NCI-H526 (cell line): ENCODE data around the gene LRRC74A.

ENCODE experiments used
- DNase-seq, 2 experiments: peaks; one replicate each; lab custom pipeline; 2025; lab: John Stamatoyannopoulos, UW

Gene LRRC74A

DNA sequence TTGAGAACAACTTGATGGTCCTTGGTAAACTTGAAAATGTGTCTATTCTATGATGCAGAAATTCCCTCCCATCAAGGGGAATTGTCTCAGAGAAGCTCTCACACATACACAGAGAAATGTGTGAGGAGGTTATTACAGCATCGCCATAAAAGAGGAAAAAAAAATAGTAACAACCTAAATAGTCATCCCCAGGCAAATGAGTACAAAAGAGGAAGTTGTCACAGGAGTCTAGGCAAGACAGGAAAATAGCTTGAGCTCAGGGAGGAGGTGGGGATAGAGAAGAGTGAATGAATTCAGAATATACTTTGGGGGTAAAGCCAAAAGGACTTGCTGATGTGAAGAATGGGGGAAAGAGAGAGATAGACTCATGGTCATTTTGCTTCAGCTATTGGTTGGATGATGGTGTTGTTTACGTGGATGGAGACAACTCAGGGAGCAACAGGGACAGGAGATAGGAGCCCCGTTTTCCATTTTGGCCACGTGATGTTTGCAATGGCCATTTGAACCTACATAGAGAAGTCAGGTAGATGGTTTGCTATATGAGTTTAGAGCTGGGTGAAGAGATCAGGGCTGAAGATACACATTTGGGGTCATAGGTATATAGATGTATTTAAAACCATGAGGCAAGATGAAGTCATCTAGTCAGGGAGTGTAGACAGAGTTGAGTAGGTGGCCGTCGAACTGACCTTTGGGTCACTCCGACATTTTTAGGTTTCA, 20.3 kb downstream of the LRRC74A start:
- DNase-seq, result no peak

DNA sequence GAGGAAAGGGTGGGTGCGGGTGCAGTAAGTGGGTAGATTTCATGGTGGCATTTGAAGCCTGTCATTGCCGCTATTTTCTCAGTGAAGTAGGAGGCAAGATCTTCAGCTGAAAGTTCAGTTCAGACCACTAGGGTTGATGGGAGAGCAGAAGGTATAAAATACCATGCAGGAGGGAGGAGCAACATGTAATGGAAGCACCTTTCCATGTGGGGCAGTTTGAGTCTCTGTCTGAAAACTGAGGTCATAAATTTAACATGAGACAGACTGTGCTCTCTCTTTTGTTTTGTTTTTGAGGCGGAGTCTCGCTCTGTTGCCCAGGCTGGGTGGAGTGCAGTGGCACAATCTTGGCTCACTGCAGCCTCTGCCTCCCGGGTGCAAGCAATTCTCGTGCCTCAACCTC, 22.7 kb downstream of the LRRC74A start:
- DNase-seq, result peak in 1 of 2 experiments; percentile 19

DNA sequence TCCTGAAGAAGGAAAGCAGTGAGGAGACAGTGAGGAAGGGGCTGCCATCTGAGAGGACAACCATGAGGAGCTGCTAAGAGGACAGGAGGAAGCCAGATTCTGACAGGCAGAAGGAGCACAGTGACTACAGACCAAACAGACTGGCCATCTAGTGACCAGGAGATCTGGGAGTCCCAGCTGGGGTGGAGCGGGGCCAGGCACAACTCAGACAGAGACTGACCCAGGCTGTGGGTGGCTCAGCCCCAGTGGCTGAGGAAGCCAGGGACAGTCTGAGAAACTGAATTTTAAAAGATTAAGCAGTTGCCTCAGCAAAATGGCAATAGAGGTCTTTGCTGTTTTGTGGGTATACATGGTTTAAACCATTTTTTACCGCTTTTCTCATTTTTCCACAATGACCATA, 28.9 kb downstream of the LRRC74A start:
- DNase-seq, result no peak

DNA sequence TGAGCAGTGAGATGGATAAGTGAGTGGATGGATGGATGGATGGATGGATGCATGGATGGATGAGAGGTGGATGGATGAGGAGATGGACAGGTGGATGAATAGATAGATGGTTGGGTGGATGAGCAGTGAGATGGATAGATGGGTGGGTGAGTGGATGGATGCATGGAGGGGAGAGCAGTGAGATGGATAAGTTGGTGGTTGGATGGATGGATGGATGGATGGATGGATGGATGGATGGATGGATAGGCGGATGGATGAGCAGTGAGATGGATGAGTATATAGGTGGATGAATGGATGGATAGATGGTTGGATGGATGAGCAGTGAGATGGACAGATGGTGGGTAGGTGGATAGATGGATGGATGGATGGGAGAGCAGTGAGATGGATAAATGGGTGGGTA, 30.6 kb downstream of the LRRC74A start:
- DNase-seq, result no peak

DNA sequence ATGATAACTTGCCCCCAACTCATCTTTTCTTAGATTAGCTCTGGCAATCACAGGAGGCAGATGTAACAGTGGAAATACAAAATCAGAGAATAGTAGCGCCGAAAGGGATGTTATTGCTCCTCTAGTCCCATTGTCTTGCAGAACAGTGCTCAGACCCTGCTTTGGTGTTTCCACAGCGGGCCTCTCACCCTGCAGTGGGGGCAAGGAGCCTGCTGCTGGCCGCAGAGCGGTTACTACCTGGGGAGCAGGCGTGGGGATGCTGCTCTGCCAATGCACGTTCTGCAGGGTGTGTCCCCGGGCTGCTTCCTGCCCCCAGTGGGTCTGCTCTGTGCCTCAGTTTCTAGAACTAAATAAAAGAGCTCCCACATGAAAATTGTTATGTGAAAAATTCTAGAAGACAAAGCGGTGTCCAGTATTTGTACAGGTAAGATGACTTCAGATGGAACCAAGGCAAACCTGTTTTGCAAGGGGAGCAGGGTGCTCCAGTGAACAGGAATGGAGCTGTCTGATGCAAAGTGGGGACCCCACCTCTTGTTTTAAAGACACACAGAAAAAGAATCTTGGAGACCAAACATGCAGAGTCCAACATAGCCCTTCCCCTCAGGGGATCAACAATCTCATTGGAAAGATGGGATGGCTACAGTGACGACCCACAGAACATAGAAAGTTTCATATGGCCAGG, 35.5 kb downstream of the LRRC74A start:
- DNase-seq, result no peak

- no peak for DNase-seq
These were observed 36.5 kb downstream of the LRRC74A start for GRCh38 chr14:76862546-76863282.

- no peak for DNase-seq
These were observed 37.7 kb downstream of the LRRC74A start for GRCh38 chr14:76863724-76864407.

DNA sequence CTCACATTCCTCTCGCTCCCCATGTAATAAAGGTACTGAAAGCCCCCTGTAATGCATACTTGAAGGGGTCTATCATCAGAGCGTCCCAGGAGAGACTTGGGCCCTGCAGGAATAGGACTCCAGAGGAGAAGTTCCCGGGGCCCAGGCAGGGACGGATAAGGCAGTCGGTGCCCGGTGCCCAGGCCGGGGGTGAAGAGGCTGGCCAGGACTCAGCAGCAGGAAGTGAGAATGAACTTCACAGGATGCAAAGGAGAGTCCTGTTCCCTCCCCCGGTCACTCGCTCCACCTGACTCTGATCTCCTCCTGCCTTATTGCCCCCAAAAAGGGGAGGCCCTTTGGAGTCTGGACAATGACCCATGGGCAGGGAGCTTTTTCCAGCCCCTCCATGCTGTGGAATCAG, 40.2 kb downstream of the LRRC74A start:
- DNase-seq, result no peak

GRCh38 chr14:76867516-76868453, 41.6 kb downstream of the LRRC74A start:
- no peak for DNase-seq

DNA sequence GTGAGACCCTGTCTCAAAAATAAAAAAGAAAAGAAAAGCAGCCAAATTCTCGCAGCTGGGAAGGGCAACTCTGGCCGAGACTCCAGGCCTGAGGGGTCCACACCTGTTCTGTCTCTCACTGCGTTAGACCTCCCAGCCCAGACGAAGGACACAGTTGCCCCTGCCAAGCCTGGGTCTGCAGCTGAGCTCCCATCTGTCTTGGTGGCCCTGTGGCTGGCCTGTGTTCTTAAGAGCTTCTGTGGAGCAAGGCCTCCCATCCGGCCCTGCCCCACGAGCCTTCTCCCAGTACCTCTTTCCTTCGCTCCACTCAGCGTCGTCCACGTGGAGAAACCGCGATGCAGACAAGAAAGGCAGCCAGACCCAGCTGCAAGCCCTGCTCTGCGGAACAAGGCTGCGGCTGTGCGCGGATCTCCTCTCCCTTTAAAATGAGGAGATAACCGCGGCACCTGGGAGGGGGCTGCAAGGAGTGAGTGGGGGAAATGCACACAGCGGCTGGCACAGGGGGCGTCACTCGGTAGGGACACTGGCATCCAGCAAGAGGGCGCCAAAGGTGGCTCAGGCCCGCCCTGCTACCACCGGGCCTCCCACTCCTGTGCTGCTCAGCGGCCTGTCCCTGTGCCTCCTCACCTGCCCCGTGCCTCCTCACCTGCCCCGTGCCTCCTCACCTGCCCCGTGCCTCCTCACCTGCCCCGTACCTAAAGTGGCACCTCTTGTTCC, 42.4 kb downstream of the LRRC74A start:
- no peak for DNase-seq

DNA sequence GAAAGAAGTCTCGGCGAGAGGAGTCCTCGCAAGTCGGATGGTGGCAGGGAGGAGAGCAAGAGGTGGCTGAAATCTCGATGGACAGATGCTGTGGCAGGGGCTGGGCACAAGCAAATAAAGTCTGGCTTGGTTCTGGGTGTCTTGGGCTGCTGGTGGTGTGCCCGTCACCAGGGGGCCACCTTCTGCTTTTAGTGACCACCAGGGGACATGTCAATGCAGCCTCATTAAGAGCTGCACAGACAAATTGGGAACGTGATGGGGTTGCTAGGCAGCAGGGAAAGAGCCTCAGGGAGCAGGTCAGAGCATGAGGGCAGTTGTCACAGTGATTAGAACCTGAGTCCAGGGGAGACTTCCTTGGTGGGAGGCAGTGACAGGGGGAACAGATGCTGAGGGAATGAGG, 44.0 kb downstream of the LRRC74A start:
- DNase-seq, result peak in 1 of 2 experiments; percentile 32

DNA sequence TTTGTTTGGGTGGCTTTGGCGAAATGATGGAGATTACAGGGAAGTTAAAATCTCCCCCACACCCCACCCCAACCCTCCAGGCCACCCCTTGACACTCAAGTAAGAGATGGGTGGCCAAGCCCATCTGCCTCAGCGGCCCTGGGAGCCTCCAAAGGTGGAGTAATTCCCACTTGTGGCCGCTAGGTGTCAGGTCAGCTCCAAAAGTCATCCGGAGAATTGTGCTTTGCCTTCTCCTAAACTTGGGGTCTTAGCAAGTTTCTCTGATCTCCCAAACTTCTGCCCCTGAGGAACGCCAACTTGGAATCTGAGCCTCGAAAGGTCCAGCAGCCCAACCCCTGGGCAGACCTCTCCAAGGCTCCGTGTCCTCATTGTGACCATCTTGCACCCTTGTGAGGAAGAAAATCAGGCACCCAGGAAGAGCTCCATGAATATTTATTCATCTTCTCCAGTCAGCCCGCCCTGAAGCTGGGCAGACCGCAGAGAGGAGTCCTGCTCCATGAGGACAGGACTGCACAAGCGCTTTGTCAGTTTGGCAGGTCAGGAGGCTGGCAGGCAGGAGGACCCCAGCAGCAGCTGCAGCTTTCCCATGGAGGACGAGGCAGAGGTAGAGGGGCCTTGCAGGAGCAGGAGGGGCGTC, 46.7 kb downstream of the LRRC74A start:
- peak in 1 of 2 experiments; percentile 59 for DNase-seq

- DNase-seq, result no peak
These were observed 48.5 kb downstream of the LRRC74A start for GRCh38 chr14:76874734-76875133.

DNA sequence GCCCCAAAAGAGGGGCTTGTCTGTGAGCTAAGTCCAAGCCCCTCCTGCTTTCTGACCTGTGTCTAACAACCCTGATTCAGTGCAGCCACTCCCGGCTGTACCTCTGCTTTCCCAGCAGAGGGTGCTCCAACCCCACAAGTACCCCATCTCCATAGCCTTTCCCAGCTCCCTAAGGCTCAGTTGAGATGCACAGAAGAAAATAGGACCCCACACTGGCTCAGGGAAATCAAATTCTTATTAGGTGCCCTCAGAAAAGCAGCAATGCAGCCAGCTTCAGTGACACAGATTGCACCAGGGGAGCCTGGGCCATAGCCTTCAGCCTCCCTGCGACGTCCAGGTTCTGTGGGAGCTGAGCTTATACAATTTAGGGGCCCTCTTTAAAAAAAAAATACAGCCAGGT, 49.9 kb downstream of the LRRC74A start:
- peak; percentile 23 to 73 for DNase-seq

DNA sequence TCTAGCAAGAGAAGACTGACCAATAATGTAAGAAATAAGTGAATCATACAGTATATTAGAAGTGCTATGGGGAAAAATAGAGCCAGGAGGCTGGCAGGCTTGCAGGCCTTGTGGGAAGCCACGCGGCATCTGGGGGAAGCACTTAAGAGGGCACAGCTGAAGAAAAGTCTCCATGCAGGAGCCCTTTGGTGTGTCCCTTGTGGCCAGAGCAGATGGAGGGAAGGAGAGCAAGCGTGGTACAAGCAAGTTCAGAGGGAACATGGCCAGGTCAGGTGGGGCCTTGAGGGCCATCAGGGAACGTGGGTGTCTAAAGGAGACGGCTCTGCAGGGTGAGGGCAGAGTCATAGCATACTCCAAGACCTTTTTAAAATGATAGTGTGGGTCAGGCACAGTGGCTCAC, 51.7 kb downstream of the LRRC74A start:
- no peak for DNase-seq

DNA sequence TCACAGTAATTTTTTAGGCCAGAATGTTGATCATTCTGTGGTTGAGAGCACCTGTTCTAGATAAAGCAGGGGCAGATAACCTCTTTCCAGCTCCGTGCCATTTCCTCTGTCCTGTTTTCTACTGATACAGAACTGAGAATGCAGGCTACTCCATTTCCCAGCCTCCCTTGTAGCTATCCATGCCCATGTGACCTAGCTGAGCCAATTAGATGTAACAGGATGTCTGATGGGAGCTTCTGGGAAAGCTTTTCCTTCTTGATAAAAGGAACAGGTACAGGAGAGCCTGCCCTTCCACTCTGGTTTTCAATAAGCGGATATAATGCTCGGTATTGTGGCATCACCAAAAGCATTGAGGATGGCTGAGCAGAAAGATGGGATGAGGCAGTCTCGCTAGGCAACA, 54.2 kb downstream of the LRRC74A start:
- peak in 1 of 2 experiments; percentile 12 for DNase-seq

DNA sequence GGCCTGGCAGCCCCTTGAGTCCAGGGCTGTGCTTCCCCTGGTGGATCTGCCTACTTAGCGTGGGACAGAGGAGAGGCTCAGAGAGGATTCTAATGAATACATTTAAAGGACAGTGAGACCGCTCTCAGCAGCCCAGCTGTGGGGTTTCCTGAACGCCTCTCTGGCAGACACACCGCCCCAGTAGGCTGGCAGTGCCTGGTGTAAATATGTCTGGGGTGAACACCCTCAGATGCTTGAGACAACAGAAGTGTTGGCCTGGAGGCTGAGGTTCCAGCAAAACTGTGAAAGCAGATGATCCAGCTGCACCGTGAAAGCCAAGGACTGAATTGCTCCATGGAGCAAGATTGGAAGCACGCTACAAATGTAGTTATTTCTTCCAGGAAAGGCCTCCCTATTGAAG, 55.1 kb downstream of the LRRC74A start:
- no peak for DNase-seq

DNA sequence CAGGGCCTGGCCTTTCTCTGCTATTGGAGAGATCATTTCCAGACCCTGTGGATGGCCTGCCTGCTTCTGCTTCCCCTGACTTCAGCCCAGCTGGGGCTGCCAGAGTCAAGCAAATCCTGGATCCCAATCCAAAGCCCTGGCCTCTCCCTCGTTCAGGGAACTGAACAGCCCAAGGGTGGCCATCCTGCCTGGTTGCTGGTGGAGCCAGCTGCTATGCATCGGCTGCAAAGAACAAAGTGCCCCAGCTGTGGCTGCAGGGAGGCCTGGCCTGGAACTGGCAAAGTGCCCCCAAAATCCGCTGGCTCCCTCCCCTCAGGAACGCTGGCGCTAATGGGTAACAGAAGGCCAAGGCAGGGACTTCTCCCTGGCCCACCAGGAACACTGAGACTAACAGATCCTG, 56.4 kb downstream of the LRRC74A start:
- DNase-seq, result no peak

GRCh38 chr14:76883447-76883846, 57.2 kb downstream of the LRRC74A start:
- DNase-seq, result no peak

DNA sequence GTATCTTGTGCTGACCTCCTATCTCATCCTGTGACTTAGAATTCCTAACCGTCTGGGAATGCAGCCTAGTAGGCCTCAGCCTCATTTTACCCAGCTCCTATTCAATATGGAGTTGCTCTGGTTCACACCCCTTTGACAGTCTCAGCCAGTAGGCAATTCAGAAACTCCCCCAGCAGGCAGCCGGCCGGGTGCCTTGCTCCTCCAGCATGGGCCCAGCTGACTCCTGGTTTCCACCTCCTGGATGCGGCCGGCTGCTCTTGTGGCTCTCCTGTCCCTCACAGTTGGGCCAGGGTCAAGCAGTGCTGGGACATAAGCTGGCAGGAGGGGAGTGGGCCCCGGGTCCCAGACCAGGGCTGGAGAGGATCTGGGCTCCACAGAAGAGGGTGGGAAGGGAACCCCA, 58.2 kb downstream of the LRRC74A start:
- DNase-seq, result no peak
